ENCODE measurements around the gene RGL1.
"Not testable (repeated sequence)": the region's sequence is repeated elsewhere in the genome, so short reads cannot be mapped to it uniquely, and the experiment has no call there.

Gene RGL1

DNA sequence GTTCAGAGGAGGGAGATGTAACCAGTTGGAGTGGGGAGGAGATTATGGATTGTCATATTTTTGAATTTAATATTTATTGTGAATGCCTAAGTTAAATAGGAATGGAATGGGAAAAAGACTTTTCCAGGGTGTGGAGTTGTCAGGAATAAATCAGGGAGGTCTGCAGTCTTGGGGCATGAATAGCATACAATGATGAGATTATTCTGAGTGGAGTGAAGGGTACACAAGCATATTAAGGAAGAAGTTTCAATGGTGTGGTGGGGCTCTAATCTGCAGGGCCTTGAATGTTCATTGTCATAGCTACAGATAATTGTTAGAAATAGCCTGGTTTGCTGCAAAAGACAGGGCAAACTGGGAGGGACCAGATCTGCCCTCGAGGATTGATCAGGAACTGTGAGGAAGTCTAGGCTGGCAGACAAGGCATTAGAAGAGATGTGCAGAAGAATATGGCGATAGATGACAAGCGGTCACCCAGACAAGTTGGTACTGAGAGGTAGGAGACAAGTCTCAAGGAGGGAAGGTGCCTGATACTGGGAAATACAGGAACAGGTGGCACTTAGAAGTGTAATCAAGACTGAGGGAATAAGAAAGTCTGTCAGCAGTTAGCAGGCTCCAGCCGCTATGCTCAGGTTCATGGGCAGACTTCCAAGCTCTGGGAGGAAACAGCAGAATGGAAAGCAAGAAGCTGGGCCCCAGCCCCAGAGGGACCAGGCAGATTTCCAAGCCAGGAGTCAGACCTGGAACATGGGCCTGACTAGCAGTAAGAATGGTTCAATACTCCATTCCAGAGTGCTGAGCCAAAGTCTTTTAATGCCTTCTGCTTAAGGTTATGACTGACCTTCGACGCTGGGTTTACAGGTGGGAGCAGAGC lies 20.9 kb upstream of the RGL1 start:
- peak in 40 of 58 donors; percentile 1 to 73 (median 24) for DNase-seq

DNA sequence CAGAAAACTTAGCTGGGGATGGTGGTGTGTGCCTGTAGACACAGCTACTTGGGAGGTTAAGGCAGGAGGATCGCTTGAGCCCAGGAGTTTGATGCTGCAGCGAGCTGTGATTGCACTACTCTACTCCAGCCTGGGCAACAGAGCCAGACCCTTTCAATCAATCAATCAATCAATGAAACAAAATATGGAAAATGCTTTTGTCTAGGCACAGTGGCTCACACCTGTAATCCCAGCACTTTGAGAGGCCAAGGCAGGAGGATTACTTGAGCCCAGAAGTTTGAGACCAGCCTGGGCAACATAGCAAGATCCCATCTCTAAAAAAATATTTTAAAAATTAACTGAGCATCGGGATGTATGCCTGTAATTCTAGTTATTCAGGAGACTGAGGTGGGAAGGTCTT lies 19.0 kb upstream of the RGL1 start:
- not testable (repeated sequence) for DNase-seq

DNA sequence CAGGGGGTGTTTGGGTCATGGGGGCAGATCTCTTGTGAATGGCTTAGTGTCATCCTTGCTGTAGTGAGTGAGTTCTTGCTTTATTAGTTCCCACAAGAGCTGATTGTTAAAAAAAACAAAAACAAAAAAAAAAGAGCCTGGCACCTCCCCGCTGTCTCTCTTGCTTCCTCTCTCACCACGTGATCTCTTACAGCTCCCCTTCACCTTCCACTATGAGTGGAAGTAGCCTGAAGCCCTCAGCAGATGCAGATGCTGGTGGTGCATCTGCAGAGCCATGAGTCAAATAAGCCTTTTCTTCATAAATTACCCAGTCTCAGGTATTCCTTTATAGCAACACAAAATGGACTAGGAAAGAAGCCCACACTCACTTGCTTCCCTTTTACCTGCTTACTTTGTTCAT lies 17.2 kb upstream of the RGL1 start:
- DNase-seq: no peak

DNA sequence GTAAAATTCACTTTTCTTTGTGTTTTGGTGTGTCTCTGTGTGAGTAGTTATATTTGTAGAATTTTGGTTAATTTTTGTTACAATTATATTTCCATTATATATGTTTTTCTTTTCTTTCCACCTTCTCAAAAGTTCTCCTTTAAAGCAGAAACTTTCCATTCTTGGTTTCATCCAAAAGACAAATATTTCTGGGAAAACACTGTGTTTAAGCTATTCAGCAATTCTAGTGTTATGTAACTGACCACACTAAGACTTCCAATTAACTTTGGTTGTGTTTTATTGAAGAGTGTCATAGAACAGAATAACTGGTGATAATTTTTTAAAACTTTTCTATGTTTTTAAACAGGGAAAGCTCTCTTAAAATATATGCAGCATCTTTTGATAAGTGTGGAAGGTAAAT lies 13.6 kb upstream of the RGL1 start:
- DNase-seq: no peak

DNA sequence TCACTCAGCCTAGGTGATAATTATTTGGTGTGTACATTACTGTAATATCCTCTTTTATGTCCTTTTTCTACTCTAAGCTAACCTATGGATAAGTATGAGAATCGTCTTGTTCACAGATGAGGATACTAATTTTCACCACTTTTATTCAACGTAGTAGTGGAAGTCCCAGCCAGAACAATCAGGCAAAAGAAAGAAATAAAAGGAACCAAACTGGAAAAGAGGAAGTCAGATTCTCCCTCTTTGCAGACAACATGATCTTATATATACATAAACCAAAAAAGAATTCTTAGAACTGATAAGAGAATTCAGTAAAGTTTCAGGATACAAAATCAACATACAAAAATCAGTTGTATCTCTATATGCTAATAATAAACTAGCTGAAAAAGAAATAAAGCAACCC lies 12.6 kb upstream of the RGL1 start:
- DNase-seq: no peak

DNA sequence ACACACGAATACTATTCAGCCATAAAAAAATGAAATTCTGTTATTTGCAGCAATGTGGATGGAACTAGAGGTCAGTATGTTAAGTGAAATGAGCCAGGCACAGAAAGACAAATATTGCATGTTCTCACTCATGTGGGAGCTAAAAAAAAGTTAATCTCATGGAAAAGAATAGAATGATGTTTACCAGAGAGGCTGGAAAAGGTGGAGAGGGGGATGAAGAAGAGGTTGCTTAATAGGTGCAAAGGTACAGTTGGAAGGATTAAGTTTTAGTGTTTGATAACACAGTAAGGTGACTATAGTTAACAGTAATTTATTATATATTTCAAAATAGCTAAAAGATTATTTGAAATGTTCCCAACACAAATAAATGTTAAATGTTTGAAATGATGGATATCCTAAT lies 10.8 kb upstream of the RGL1 start:
- no peak for DNase-seq

DNA sequence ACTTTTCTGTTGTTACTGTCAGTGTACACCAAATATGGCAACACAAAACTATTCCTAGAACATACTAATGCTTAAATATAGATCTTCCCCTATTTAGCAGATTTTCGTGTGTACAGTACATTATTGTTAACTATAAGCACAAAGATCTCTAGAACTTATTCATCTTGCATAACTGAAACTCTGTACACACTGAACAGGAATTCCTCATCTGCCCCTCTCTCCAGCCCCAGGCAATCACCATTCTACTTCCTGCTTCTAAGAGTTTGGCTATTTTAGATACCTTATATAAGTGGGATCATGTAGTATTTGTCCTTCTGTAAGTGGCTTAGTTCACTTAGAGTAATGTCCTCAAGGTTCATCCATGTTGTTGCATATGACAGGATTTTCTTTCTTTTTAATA lies 4.5 kb upstream of the RGL1 start:
- DNase-seq: no peak

DNA sequence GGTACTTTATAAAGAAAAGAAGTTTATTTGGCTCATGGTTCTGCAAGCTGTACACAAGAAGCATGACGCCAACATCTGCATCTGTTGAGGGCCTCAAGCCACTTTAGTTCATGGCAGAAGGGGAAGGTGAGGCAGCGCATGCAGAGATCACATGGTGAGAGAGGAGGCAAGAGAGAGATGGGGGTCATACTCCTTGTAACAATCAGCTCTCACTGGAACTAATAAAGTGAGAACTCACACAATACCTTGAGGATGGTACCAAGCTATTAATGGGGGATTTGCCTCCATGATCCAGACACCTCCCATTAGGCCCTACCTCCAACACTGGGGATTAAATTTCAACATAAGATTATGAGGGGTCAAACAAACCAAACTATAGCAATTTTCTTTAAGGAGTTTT lies 3.3 kb upstream of the RGL1 start:
- no peak for DNase-seq

DNA sequence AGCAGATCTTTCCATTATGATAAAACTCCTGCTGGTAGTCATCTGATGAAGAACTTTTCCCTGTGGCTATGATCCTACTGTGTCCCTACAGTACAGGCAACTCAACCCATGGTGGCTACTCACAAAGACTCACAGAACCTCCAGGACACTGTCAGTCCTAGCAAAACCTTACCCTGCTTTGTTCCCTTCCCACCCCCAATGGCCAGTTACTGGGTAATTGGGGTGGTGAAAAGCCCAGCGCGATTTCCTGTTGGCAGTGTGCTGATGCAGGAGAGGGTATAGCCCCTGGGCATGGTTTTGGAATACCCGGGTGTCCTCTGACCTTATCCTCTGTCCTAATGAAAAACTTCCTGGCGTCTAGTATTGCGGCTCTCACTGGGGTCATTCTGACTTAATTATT lies 533 bp upstream of the RGL1 start:
- DNase-seq: no peak

DNA sequence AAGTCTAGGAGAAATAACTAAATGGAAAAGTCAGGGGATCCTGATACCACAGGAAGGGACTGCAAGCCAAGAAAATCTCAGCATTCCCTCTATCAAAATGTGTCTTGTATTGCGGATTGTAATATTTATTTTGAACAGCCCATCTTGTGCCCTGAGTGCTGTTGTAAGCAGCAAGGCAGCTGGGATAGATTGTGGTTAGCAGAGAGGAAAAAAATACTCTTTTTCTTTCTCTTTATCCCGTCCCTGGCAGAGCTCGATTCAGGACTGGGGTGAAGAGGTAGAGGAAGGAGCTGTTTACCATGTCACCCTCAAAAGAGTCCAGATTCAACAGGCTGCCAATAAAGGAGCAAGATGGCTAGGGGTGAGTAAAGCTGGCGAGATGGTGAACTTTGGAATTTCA lies 1.2 kb downstream of the RGL1 start:
- DNase-seq: peak in 2 of 58 donors; percentile 12 to 23

DNA sequence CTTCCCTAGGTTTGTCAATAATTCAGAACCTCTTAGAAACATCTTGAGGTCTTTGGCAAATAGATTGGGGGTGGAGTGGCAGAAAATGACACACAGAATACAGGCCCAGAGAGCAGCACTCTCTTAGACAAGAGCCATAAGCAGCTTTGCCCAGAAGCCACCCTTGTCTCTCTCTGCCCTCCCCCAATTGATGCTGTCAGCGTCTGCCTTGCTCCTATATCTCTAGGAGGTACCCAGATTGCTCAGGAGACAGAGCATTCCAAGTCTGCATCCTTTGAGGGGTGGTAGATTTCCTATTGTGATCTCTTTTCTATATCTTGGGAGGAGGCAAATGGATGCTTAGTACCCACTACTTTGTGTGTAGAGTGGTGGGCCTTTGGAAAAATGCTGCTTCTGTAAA lies 1.8 kb downstream of the RGL1 start:
- peak in 3 of 58 donors; percentile 5 to 21 (median 20) for DNase-seq

DNA sequence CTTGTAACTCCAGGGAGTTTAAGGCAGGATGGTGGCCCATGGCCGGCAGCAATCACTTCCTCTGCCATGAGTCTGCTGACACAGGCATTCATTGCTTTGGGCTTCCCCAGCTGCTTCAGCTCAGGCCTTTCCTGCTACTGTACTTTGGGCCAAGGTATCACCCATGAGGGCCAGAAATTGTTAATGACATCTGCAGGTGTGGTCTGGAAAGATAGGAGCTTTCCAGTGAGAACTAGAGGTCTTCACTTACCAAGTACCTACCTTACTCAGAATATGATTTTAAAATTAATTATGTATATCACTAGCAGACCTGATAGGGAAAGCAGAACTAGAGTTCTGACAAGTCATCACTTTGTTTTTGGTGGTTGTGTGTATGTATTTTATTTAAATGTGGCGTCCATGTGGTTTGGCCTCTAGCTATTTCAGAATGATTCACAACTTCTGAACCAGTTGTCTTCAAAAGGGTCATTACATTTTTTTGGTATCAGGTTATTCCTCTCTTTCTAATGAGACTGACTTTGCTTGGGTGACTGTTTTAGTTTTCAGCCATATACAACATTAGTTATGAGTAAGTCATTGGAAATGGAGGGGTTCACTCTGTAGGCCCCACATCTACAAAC lies 2.7 kb downstream of the RGL1 start:
- DNase-seq: peak in 5 of 58 donors; percentile 20 to 46 (median 29)

DNA sequence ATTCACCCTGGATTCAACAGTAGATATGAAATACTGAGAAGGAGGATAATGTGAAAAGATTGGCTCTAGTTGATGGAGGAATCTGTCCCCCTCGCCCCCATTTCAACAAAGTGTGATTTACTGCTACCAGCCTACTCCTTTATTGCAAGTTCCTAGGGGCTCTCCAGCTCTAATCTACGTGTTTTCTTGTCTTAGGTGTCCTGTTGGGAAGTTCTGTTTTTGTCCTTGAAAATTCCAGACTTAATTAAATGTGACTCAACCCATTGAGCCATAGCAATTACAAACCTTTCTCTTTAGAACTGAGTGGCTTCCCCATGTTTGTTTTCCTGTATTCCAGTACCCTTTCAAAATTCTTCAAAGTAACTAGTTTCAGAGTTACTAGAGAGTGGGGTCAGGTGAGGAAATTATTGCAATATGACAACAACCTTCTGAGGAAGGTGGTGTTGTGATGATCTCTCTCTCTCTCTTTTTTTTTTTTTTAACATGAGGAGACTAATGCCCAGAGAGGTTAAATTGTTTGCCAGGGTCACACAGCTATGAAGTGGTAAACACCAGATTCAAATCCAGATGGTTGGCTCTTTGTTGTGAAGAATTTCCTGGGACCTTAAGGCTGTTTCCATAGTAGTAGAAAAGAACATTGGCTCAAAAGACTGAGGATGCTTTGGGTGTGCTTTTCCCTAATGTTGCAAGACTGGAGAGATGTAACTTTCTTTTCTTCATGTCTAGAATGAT lies 3.5 kb downstream of the RGL1 start:
- no peak for DNase-seq

DNA sequence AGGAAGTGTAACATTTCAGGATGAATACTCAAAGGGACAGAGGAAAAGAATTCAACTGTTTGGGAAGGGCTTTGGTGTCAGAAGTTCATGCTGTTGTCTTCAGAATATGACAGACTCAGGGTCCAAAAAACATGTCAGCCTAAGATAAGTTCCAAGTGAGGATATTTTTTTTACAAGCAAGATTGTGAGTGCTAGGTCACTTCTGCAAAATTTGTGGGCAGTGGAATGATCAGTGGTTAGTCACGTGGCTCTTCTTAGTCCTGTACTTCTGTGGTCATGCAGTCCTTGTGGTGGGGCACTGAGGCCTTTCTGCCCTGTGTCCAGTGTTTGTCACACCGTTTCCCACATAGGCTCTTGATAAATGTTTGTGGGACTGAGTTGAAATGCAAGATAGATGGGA lies 5.2 kb downstream of the RGL1 start:
- no peak for DNase-seq

DNA sequence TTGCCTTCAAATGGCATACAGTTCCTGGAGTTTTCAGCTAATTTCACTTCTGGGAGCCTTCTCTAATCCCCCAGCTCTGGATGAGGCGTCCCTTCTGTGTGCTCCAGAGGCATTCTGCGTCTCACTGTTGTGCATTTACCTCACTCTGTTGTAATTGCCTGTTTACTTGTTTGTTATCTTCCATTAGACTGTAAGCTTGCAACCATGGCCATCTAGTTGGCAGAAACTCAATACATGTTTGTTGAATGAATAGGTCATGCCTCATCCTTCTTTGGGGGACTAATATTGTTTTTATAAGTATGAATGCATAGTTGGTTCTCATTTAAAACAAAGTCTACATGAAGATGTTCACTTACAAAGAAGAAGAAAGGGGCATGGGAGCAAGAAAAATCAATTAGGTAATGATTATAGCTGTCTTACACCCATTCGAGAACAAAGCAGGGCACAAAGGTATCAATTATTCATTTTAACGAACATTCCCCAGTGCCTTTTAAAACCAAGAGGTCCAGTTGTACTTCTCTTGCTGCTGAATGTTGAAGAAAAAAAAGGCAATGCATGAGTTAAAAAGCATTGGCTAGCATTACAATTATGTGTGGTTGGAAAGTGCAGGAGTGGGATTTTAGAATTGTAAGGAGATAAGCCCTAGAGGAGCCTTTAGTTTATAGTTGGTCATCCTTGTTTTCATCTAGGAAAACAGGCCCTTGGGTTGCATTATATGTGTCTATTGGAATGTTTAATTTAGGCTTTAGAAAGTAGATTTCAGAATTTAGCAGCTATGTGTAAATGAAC lies 6.0 kb downstream of the RGL1 start:
- no peak for DNase-seq

DNA sequence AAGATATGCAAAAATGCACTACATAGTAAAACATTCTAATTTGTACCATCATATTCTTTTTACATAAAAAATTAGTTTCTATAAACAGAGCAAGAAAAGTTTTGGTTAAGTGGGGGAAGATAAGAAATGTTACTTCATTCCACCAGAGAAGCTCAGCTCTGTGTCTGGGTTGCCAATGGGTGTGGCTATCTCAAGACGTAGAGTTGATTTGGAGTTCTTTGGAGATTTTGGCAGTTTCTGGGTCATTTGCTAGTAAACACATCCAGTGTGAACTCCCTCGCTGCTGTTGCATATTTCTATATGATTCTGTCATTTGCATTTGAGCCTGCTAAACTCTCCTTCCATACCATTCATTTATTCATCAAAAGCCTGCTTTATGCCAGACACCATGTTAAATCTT lies 7.2 kb downstream of the RGL1 start:
- DNase-seq: no peak

DNA sequence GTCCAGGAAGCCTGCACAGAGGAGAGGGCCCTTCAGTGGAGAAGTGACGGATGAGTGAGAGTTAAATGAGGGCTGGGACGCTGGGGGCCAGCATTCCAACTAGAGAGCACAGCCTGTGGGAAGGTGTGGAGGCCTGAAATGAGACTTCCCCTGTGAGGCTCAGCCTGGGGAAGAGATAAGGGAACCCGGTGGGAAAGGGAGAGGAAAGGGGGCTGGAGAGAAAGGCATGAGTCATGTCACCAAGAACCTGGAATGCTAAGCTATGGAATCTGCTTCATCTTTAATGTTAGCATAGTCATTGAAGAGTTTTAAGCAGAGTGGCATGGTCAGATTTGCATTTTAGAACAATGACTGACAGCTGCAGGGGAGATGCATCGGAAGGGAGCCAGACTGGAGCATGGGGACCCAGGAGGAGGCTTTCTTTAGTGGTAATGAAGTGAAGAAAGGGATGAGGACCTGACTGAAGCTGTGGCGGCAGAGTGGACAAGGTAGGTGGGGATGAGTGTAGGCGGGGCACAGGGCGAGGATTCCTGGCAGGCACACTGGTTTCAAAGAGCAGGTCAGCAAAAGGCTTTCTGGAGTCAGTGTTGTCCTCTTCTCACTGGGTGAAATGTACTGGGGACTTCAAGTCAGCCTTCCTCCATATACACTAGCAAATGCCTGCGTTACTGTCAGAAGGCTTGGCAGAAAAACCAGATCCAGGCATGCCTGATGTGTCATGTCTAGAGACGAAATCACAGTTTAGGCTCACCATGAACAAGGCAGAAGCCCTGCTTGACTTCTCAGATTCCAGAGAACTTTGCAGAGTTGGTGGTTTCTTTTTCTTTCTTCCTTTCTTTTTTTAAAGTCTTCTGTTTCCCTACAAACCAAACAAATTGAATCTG lies 8.0 kb downstream of the RGL1 start:
- DNase-seq: peak in 2 of 58 donors; percentile 7 to 32

DNA sequence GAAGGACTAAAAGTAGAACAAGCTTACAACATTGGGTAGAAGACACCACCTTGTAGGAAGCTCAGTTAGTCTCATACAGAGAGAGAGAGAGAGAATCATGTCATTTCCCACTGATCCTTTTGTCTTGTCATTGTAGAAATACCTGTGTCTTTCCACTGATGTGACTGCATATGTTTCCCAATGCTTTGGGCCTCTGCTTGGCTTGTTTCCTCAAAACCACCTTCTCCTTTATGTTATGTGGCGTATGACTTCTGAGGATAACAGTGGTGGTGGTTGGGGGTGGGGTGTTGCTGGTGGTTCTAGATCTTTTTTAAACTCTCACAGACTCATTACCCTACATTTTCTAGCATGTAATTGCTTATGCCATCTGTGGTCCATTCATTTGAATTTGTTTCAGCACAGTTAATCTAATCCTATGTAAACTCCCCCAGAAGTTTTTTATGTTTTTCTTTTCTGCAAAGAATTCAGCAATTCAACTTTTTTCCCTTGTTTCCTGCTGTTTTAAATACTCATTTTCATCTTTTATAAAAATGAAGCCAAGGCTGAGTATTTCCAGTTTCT lies 9.3 kb downstream of the RGL1 start:
- DNase-seq: no peak

DNA sequence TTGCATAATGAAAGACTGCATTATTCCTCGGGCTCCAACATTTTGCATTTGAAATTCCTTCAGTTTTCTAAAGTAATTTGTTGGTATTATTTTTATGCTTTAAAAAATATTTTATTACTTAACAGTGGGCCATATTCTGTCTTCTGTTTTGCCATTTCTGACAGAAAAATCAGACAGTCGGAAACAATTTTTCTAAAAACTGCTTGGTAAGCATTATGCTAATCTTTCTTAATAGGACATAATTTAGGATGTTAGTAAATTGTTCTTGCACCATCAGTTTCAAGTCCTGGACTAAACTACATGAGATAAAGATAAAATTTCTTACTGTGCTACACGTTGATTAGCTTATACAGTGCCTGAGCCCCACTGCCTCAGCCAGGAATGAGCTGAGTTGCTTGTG lies 11.2 kb downstream of the RGL1 start:
- DNase-seq: no peak

Measured in anterior cingulate cortex (tissue), 58 donors.